K562 (cell line): ENCODE measurements around the gene PSAP. TPM values are rescaled to one million over a fixed set of nuclear protein-coding genes. Genes with fewer than 3 reads are reported as not detected.

Experiments used
- ATF7 ChIP-seq: fragments of 450-650 bp; IDR thresholded peaks from 2 replicates; pipeline ENCODE4 v1.7.1; 2014; ENCODE audit warnings: mild to moderate bottlenecking, moderate library complexity
- FIP1L1 ChIP-seq: fragments of 200-400 bp; formaldehyde crosslinking; IDR thresholded peaks from 2 replicates; pipeline ENCODE4 v1.6.1; 2018; ENCODE audit warnings: mild to moderate bottlenecking, low read depth, low read length; ENCODE audit not compliant: poor library complexity, severe bottlenecking
- GATAD2B ChIP-seq: fragments of 450-650 bp; IDR thresholded peaks from 2 replicates; pipeline ENCODE4 v1.6.1; 2017; ENCODE audit warnings: mild to moderate bottlenecking, borderline replicate concordance
- HNRNPL ChIP-seq: fragments of 200-400 bp; formaldehyde crosslinking; IDR thresholded peaks from 2 replicates; pipeline ENCODE4 v1.6.1; 2017; ENCODE audit warnings: low read depth, mild to moderate bottlenecking, low read length
- MBD2 ChIP-seq: sonication (generic); IDR thresholded peaks from 2 replicates; pipeline ENCODE4 v1.6.1; 2016; ENCODE audit warnings: low read depth, borderline replicate concordance
- NR2C1 ChIP-seq, 2 experiments: fragments of 450-650 bp; IDR thresholded peaks; 2 replicates each; pipeline ENCODE4 v1.6.1; 2017; ENCODE audit warnings: mild to moderate bottlenecking in 2 of 2, antibody characterized with exemption in 1 of 2, inconsistent platforms in 1 of 2, missing compliant biosample characterization in 1 of 2, missing genetic modification characterization in 1 of 2
- ZNF384 ChIP-seq: IDR thresholded peaks from 2 replicates; pipeline ENCODE4 v1.6.1; 2012; ENCODE audit warnings: low read depth, low read length, improper control_type of control experiment
- polyA plus RNA-seq, 8 experiments: library from polyadenylated mRNA; depleted of rRNA in 4 of 8; stranded (reverse) in 5 of 8; unstranded in 3 of 8; fragments of >200 nt; fragmentation: Nextera tagmentation in 2 of 8; fragmentation: Illumina TruSeq in 1 of 8; extraction: Ambion mirVana in 2 of 8; extraction: Trizol in 1 of 8; gene quantifications; 2 replicates each; pipeline versions ENCODE4 v1.2.1 to v1.2.3, GENCODE V29; 2011 to 2014; ENCODE audit warnings: inconsistent platforms in 1 of 8, missing spikeins in 1 of 8
- total RNA-seq, 7 experiments: library from RNA; depleted of rRNA in 6 of 7; stranded (reverse); fragments of >200 nt in 6 of 7; fragmentation: Illumina TruSeq in 2 of 7; extraction: Trizol in 2 of 7; gene quantifications; 2 replicates each; pipeline versions ENCODE4 v1.2.1 to v1.2.3, GENCODE V29; 2011 to 2021; ENCODE audit warnings: low replicate concordance in 1 of 7
- TF ChIP-seq, protein P1 (sequence below): sonication (generic); IDR thresholded peaks from 2 replicates; pipeline ENCODE4 v1.6.1; 2016
- TF ChIP-seq, protein P2 (sequence below): sonication (generic); formaldehyde crosslinking; IDR thresholded peaks from 2 replicates; pipeline ENCODE4 v1.4.0; 2020; ENCODE audit warnings: mild to moderate bottlenecking, missing genetic modification reagents

Gene PSAP
- total and polyA plus RNA-seq, 9 of the 15 experiments (the other 6 are each of a cell fraction or from before 2014, with no cell fraction given) = 245 to 700 (median 429) TPM

GRCh38 chr10:71850743-71851464 lies at the start of gene PSAP (continued):
- TF ChIP-seq, protein P1, sequence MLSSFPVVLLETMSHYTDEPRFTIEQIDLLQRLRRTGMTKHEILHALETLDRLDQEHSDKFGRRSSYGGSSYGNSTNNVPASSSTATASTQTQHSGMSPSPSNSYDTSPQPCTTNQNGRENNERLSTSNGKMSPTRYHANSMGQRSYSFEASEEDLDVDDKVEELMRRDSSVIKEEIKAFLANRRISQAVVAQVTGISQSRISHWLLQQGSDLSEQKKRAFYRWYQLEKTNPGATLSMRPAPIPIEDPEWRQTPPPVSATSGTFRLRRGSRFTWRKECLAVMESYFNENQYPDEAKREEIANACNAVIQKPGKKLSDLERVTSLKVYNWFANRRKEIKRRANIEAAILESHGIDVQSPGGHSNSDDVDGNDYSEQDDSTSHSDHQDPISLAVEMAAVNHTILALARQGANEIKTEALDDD = no peak
- peak; percentile 90 for TF ChIP-seq FIP1L1
- peak; percentile 41; the same call in 1 of the 2 replicates for TF ChIP-seq GATAD2B
- TF ChIP-seq NR2C1 (IDR thresholded peaks at IDR 0.05) = no peak
- no peak for TF ChIP-seq NR2C1 (tag; IDR thresholded peaks at IDR 0.05)
- no peak for TF ChIP-seq ZNF384
- TF ChIP-seq MBD2 = peak; percentile 83; the same call in 1 of the 2 replicates
- TF ChIP-seq, protein P2, sequence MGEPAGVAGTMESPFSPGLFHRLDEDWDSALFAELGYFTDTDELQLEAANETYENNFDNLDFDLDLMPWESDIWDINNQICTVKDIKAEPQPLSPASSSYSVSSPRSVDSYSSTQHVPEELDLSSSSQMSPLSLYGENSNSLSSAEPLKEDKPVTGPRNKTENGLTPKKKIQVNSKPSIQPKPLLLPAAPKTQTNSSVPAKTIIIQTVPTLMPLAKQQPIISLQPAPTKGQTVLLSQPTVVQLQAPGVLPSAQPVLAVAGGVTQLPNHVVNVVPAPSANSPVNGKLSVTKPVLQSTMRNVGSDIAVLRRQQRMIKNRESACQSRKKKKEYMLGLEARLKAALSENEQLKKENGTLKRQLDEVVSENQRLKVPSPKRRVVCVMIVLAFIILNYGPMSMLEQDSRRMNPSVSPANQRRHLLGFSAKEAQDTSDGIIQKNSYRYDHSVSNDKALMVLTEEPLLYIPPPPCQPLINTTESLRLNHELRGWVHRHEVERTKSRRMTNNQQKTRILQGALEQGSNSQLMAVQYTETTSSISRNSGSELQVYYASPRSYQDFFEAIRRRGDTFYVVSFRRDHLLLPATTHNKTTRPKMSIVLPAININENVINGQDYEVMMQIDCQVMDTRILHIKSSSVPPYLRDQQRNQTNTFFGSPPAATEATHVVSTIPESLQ = no peak
- peak; percentile 68; the same call in 1 of the 2 replicates for TF ChIP-seq HNRNPL
- peak; percentile 90 for TF ChIP-seq ATF7
